ENCODE data around the gene CCR7. TPM values are rescaled to one million over a fixed set of nuclear protein-coding genes. Genes with fewer than 3 reads are reported as not detected.

CCR7 gene
- total RNA-seq, 1 experiment from 2014 or later: 0.57 TPM

- Mint-ChIP-seq H3K27ac (no peak overlapping the region), H3K9me3 (no peaks in the 10 kb centered on the region), H3K36me3 (no peaks in the 10 kb centered on the region), H3K27me3 (ENCODE audit: low read depth) (no peaks in the 10 kb centered on the region; the same call in 1 of the 2 replicates), H3K4me1 (peaks cover 24% of the 10 kb centered on the region), H3K4me3 (no peak overlapping the region)
- POLR2A ChIA-PET: interaction anchor here (1.1 to 1.2 kb wide), 2 partner anchors 20 to 28 kb away, joined by 3 read pairs; no protein-coding TSS in a partner anchor
- no peak for TF ChIP-seq ESRRA (CRISPR knock-in tag; IDR thresholded peaks at IDR 0.05; ENCODE audit: borderline replicate concordance)
- TF ChIP-seq TEAD1 (CRISPR knock-in tag; IDR thresholded peaks at IDR 0.05): no peak
- TF ChIP-seq FOXK1 (CRISPR knock-in tag; IDR thresholded peaks at IDR 0.05): no peak
- no peak for TF ChIP-seq PRRX2 (CRISPR knock-in tag; IDR thresholded peaks at IDR 0.05)
- no peak for TF ChIP-seq SMAD4 (CRISPR knock-in tag; IDR thresholded peaks at IDR 0.05)
- TF ChIP-seq NR2C2 (CRISPR knock-in tag; IDR thresholded peaks at IDR 0.05): no peak
- TF ChIP-seq ATF3 (CRISPR knock-in tag; conservative IDR thresholded peaks at IDR 0.05): no peak
- CTCF ChIA-PET: interaction anchor here (1.0 to 1.7 kb wide), 5 partner anchors 14 to 75 kb away, joined by 3 to 18 read pairs (median 5); partner anchors contain the start of gene IGFBP4
- DNase-seq (ENCODE audit: low spot score): no peak
- no peak for ATAC-seq
Measured at GRCh38 chr17:40519089-40519775, 46.0 kb downstream of the CCR7 start.

- H3K36me3 Mint-ChIP-seq: no peaks in the 10 kb centered on the region
- TF ChIP-seq IRF2 (CRISPR knock-in tag; IDR thresholded peaks at IDR 0.05; ENCODE audit: borderline replicate concordance, low read depth): no peak
- TF ChIP-seq ZBTB21 (CRISPR knock-in tag; IDR thresholded peaks at IDR 0.05; ENCODE audit: borderline replicate concordance): no peak
- no peak for TF ChIP-seq USF1 (CRISPR knock-in tag; IDR thresholded peaks at IDR 0.05)
- no peak for TF ChIP-seq MXD4 (CRISPR knock-in tag; IDR thresholded peaks at IDR 0.05; ENCODE audit: borderline replicate concordance)
- no peak for TF ChIP-seq MLX (CRISPR knock-in tag; IDR thresholded peaks at IDR 0.05)
- no peak for TF ChIP-seq FOXP1 (CRISPR knock-in tag; IDR thresholded peaks at IDR 0.05; ENCODE audit: borderline replicate concordance)
- no peak for TF ChIP-seq ELF4 (CRISPR knock-in tag; IDR thresholded peaks at IDR 0.05; ENCODE audit: low read depth)
- TF ChIP-seq ATF2 (CRISPR knock-in tag; IDR thresholded peaks at IDR 0.05; ENCODE audit: borderline replicate concordance, low read depth): no peak
- ATAC-seq (peak; percentile 74), DNase-seq (ENCODE audit: low spot score) (no peak)
- ChIA-PET POLR2A (interaction anchor here (1.2 kb wide), 1 partner anchor 28 kb away, joined by 3 read pairs; no protein-coding TSS in a partner anchor), CTCF (interaction anchor here (1.3 to 2.1 kb wide), 3 partner anchors 41 to 42 kb away, joined by 5 to 18 read pairs (median 9); no protein-coding TSS in a partner anchor)
- peaks cover 24% of the 10 kb centered on the region for H3K4me1 Mint-ChIP-seq
- H3K27me3 Mint-ChIP-seq (ENCODE audit: low read depth): no peaks in the 10 kb centered on the region
- no peak overlapping the region for H3K4me3 Mint-ChIP-seq
- H3K9me3 Mint-ChIP-seq: no peaks in the 10 kb centered on the region
- H3K27ac Mint-ChIP-seq: no peak overlapping the region
Measured at GRCh38 chr17:40518401-40519088, 46.7 kb downstream of the CCR7 start.

GRCh38 chr17:40517981-40518380 lies 47.3 kb downstream of the CCR7 start:
- no peak for DNase-seq (ENCODE audit: low spot score)
- no peak overlapping the region for H3K27ac Mint-ChIP-seq
- no peak for ATAC-seq
- no peak for TF ChIP-seq ZNF232 (CRISPR knock-in tag; IDR thresholded peaks at IDR 0.05)
- CTCF ChIA-PET: interaction anchor here (0.5 to 2.1 kb wide), 3 partner anchors 17 to 42 kb away, joined by 3 to 9 read pairs (median 4); partner anchors contain the start of gene TNS4
- no peak overlapping the region for H3K4me3 Mint-ChIP-seq
- no peaks in the 10 kb centered on the region for H3K36me3 Mint-ChIP-seq
- no peaks in the 10 kb centered on the region for H3K9me3 Mint-ChIP-seq
- POLR2A ChIA-PET: no interaction called here
- H3K4me1 Mint-ChIP-seq: peaks cover 24% of the 10 kb centered on the region
- H3K27me3 Mint-ChIP-seq (ENCODE audit: low read depth): no peaks in the 10 kb centered on the region
